ENCODE data around the gene RUSC2.

DNA sequence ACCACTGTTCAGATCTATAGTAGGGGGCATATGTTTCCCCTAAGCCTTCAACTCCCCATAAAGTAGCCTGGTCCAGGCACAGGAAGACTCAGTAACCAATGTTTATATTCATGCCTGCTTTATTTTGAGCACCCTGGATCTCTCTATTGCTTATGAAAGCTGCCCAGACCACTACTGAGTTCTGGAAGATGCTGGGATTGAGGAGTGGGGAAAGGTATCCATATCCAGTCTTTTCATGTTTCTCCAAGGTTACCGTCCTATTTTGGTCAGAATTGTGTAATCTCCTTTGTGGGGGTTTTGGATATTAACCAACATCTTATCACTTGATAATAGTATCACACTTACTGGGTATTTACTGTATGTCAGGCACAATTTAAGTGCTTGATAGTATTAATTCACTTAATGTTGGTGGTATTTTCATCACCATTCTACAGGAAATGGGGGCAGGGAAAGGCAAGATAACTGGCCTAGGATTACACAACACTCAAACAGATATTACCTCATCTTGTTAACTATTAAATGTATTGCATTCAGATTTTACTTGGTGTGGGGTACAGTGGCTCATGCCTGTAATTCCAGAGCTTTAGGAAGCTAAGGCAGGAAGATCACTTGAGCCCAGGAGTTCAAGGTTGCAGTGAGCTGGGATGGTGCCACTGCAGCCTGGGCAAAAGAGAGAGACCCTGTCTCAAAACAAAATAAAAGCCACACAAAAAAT is 36.3 kb downstream of the RUSC2 start:
- peak; percentile 43 for TF ChIP-seq POLR2AphosphoS5 (IDR thresholded peaks at IDR 0.05)
- TF ChIP-seq, protein P1, sequence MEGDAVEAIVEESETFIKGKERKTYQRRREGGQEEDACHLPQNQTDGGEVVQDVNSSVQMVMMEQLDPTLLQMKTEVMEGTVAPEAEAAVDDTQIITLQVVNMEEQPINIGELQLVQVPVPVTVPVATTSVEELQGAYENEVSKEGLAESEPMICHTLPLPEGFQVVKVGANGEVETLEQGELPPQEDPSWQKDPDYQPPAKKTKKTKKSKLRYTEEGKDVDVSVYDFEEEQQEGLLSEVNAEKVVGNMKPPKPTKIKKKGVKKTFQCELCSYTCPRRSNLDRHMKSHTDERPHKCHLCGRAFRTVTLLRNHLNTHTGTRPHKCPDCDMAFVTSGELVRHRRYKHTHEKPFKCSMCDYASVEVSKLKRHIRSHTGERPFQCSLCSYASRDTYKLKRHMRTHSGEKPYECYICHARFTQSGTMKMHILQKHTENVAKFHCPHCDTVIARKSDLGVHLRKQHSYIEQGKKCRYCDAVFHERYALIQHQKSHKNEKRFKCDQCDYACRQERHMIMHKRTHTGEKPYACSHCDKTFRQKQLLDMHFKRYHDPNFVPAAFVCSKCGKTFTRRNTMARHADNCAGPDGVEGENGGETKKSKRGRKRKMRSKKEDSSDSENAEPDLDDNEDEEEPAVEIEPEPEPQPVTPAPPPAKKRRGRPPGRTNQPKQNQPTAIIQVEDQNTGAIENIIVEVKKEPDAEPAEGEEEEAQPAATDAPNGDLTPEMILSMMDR (IDR thresholded peaks at IDR 0.05): no peak
